Vagina (tissue), 2 donors: Measurements from ENCODE around the gene NUDT1. TPM values are rescaled to one million over a fixed set of nuclear protein-coding genes. Genes with fewer than 3 reads are reported as not detected.

Experiments
- DNase-seq, 2 donors: peaks; one replicate each; pipeline ENCODE4 v3.0.0-alpha.2; 2017; ENCODE audit errors: extremely low spot score in 2 of 2
- H3K27ac ChIP-seq: fragments of 200-600 bp; sonication (generic); one replicate; pipeline ENCODE4 v1.5.1; 2019
- H3K27me3 ChIP-seq: fragments of 200-600 bp; sonication (generic); one replicate; pipeline ENCODE4 v1.5.1; 2019
- H3K36me3 ChIP-seq, 2 donors: fragments of 200-600 bp; sonication (generic); one replicate each; pipeline ENCODE4 v1.5.1; 2017 to 2019
- H3K4me1 ChIP-seq: fragments of 200-600 bp; sonication (generic); one replicate; pipeline ENCODE4 v1.5.1; 2019
- H3K4me3 ChIP-seq, 2 donors: fragments of 200-600 bp; sonication (generic); 1 replicate in 1 of 2; 2 replicates in 1 of 2; pipeline ENCODE4 v1.5.1; 2016 to 2019
- H3K9me3 ChIP-seq: fragments of 200-600 bp; sonication (generic); one replicate; pipeline ENCODE4 v1.5.1; 2019
- POLR2A ChIP-seq, 2 donors: fragments of 450-650 bp; IDR thresholded peaks; one replicate each; pipeline ENCODE4 v1.6.1; 2017; ENCODE audit warnings: antibody characterized with exemption in 2 of 2, mild to moderate bottlenecking in 2 of 2, moderate library complexity in 2 of 2
- POLR2AphosphoS5 ChIP-seq, 2 donors: sonication (generic); formaldehyde crosslinking; IDR thresholded peaks; one replicate each; pipeline ENCODE4 v1.9.0; 2017; ENCODE audit warnings: antibody characterized with exemption in 2 of 2, mild to moderate bottlenecking in 2 of 2, low read depth in 1 of 2; ENCODE audit not compliant: insufficient read depth in 1 of 2
- intact Hi-C: fragments of 100-400 bp; cut with DNase I; formaldehyde crosslinking; loops from one replicate; pipeline ENCODE4 v1.15.1; 2023
- microRNA-seq: library from miRNA; unstranded; fragments of <30 nt; microRNA quantifications from one replicate; pipeline ENCODE4, GENCODE V29; 2017; ENCODE audit warnings: borderline number of aligned reads, borderline replicate concordance
- total RNA-seq: library from RNA; depleted of rRNA; stranded (reverse); fragments of >200 nt; gene quantifications from one replicate; pipeline ENCODE4 v1.2.3, GENCODE V29; 2016
- TF ChIP-seq, protein P1 (sequence below), 3 experiments: fragments of 450-650 bp in 2 of 3; fragments of 200-600 bp in 1 of 3; sonication (generic) in 1 of 3; IDR thresholded peaks; one replicate each; pipeline ENCODE4 v1.5.1; 2017 to 2019; ENCODE audit warnings: antibody characterized with exemption in 3 of 3, mild to moderate bottlenecking in 2 of 3, moderate library complexity in 2 of 3

The NUDT1 gene
- total RNA-seq, 1 donor from 2014 or later: 19.4 TPM

DNA sequence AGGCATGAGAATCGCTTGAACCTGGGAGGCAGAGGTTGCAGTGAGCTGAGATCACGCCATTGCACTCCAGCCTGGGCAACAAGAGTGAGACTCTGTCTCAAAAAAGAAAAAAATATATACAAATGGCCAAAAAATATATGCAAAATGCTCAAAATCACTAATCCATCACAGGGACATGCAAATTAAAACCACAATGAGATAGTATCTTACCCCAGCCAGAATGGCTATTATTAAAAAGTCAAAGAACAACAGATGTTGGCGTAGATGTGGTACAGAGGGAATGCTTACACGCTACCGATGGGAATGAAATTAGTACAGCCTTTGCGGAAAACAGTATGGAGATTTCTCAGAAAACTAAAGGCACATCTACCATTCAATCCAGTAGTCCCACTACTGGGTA lies 54.8 kb downstream of the NUDT1 start:
- no peak overlapping the region for H3K4me3 ChIP-seq
- H3K4me1 ChIP-seq: no peaks in the 10 kb centered on the region
- H3K36me3 ChIP-seq: no peaks in the 10 kb centered on the region
- no peak for DNase-seq
- no peak overlapping the region for H3K27ac ChIP-seq
- no peaks in the 10 kb centered on the region for H3K27me3 ChIP-seq
- TF ChIP-seq, protein P1, sequence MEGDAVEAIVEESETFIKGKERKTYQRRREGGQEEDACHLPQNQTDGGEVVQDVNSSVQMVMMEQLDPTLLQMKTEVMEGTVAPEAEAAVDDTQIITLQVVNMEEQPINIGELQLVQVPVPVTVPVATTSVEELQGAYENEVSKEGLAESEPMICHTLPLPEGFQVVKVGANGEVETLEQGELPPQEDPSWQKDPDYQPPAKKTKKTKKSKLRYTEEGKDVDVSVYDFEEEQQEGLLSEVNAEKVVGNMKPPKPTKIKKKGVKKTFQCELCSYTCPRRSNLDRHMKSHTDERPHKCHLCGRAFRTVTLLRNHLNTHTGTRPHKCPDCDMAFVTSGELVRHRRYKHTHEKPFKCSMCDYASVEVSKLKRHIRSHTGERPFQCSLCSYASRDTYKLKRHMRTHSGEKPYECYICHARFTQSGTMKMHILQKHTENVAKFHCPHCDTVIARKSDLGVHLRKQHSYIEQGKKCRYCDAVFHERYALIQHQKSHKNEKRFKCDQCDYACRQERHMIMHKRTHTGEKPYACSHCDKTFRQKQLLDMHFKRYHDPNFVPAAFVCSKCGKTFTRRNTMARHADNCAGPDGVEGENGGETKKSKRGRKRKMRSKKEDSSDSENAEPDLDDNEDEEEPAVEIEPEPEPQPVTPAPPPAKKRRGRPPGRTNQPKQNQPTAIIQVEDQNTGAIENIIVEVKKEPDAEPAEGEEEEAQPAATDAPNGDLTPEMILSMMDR (IDR thresholded peaks at IDR 0.05): no peak
- TF ChIP-seq POLR2AphosphoS5 (IDR thresholded peaks at IDR 0.05; ENCODE audit: insufficient read depth in 1 of 2, low read depth in 1 of 2): no peak
- TF ChIP-seq POLR2A (IDR thresholded peaks at IDR 0.05): no peak
- no peaks in the 10 kb centered on the region for H3K9me3 ChIP-seq
- intact Hi-C loops: no loop called here

DNA sequence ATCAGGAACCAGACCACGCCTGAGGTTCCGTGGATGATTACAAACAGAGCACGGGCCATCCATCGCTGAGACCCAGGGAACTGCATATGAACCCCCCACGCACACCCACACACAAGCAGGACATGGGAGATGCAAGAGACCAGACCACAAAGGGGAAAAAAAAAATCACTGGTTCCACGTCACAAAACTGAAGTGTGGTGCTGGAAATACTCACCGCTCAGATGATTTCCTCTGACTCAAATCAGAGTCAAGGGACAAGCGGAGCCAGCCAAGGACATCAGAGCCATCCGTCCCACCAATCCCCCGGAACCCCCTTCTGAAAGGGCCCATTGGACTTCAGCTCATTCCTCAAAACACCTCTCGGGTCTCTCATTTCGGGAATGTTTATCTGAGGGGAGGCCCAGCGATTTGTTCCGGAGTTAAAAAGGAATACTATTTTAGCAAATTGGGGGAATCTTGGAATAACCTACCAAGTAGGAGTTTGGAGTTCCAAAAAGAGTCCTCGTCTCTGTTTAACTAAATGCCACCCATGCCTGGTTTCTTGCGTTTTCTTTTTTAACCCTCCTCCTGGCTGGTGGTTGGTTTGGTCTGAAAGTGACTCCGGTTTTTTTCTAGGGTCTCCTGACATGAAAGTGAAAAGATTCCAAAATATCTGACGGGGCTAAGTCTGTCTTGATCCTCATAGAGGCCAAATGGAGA lies 57.3 kb downstream of the NUDT1 start:
- Histone ChIP-seq H3K4me1 (no peaks in the 10 kb centered on the region), H3K9me3 (no peaks in the 10 kb centered on the region), H3K27me3 (no peaks in the 10 kb centered on the region), H3K4me3 (no peak overlapping the region), H3K36me3 (no peaks in the 10 kb centered on the region), H3K27ac (peak overlapping the region; percentile 42)
- no peak for DNase-seq
- TF ChIP-seq, protein P1 (IDR thresholded peaks at IDR 0.05): no peak
- TF ChIP-seq POLR2A (IDR thresholded peaks at IDR 0.05) (no peak), POLR2AphosphoS5 (IDR thresholded peaks at IDR 0.05; ENCODE audit: insufficient read depth in 1 of 2, low read depth in 1 of 2) (no peak)
- intact Hi-C loops: no loop called here

DNA sequence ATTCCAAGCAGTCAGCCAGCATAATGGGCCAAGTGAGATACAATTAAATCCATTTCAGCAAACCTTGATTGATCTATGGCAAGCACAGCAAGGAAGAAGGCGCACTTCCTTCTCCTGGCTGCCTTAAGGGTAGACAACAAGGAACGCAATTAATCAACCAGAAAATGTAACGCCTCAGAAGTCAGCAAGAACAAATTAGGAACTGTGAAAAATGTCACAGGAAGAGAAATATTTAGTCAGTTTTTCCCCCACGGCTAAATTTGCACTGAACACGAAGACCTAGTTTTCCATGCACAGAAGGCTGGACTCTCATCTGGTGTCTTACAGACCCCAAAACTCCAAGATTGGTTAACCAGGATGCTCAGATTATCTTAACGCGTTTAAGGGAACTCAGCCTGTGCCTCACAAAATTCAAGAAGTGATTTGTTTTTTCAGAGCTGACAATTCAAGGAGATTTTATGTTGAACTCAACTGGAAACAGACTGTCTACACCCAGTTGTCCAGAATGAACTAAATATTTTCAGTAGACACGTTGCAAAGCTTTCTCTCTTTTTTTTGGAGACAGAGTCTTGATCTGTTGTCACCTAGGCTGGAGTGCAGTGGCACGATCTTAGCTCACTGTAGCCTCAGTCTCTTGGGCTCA lies 58.0 kb downstream of the NUDT1 start:
- Histone ChIP-seq H3K4me1 (no peaks in the 10 kb centered on the region), H3K27ac (peak overlapping the region; percentile 42), H3K4me3 (no peak overlapping the region), H3K36me3 (no peaks in the 10 kb centered on the region), H3K27me3 (no peaks in the 10 kb centered on the region), H3K9me3 (no peaks in the 10 kb centered on the region)
- DNase-seq: no peak
- TF ChIP-seq, protein P1 (IDR thresholded peaks at IDR 0.05): no peak
- TF ChIP-seq POLR2A (IDR thresholded peaks at IDR 0.05) (no peak), POLR2AphosphoS5 (IDR thresholded peaks at IDR 0.05; ENCODE audit: insufficient read depth in 1 of 2, low read depth in 1 of 2) (no peak)
- intact Hi-C loops: no loop called here

Small RNA genes within 50 kb of the gene (microRNA-seq; reads per million reads assigned to microRNA genes)
- not detected for gene MIR6836

Other genes starting within 250 kb of the NUDT1 start
- 62.4 TPM for gene MAD1L1, start 9.3 kb upstream of the NUDT1 start, total RNA-seq
- gene MRM2, start within 50 bp of the NUDT1 start, total RNA-seq: 8.3 TPM
- gene SNX8, start 72.2 kb downstream of the NUDT1 start, total RNA-seq: 8.3 TPM
- 90.8 TPM for gene EIF3B, start 112.6 kb downstream of the NUDT1 start, total RNA-seq
- 26.3 TPM for gene CHST12, start 161.4 kb downstream of the NUDT1 start, total RNA-seq
- gene GRIFIN, start 234.2 kb downstream of the NUDT1 start, total RNA-seq: not detected